ENCODE data around the gene KAZALD1.

DNA sequence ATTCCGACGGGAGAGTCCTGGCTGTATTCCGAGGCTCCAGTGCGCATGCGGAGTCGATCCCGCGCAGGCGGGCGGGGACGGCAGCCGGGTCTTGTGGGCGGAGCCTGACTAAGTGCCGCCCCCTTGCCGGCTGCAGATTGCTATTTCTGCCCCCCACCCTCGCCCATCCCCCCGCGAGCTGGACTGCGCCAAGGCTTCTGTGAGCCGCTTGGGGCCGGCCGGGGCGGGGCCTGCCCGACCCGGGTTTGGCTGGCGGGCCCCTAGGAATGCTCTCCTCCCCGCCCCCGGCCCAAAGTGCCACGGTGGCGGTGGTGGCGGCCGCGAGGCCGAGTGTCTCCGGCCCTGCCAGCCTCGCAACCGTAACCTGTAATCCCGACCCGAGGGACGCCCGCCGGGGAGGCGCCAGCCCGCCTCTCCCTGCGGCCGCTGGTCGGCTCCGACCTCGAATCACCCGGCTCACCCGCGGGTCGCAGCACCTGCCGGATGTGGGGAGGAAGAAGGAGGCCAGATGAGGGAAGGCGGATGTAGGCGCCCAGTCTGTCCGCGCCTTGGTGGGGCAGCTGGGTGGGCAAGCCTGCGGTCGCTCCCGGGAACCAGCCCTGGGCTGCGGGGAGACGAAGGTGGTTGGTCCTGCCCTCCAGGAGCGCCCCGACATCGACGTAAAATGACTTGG is 702 bp upstream of the KAZALD1 start:
- TF ChIP-seq, protein P1, sequence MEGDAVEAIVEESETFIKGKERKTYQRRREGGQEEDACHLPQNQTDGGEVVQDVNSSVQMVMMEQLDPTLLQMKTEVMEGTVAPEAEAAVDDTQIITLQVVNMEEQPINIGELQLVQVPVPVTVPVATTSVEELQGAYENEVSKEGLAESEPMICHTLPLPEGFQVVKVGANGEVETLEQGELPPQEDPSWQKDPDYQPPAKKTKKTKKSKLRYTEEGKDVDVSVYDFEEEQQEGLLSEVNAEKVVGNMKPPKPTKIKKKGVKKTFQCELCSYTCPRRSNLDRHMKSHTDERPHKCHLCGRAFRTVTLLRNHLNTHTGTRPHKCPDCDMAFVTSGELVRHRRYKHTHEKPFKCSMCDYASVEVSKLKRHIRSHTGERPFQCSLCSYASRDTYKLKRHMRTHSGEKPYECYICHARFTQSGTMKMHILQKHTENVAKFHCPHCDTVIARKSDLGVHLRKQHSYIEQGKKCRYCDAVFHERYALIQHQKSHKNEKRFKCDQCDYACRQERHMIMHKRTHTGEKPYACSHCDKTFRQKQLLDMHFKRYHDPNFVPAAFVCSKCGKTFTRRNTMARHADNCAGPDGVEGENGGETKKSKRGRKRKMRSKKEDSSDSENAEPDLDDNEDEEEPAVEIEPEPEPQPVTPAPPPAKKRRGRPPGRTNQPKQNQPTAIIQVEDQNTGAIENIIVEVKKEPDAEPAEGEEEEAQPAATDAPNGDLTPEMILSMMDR (IDR thresholded peaks at IDR 0.05): peak in 1 of 3 donors; percentile 10
- no peak for TF ChIP-seq POLR2A (IDR thresholded peaks at IDR 0.05)

Measured in lower leg skin (tissue), 3 donors.